Peyer's patch (tissue), 4 donors: ENCODE data around the gene BLZF1.

Experiments used
- CTCF ChIP-seq, 6 experiments: fragments of 450-650 bp in 4 of 6; fragments of 200-600 bp in 2 of 6; sonication (generic) in 1 of 6; IDR thresholded peaks; one replicate each; pipeline ENCODE4 v1.5.1; 2017 to 2019; ENCODE audit warnings: antibody characterized with exemption in 6 of 6, mild to moderate bottlenecking in 3 of 6, moderate library complexity in 1 of 6
- POLR2A ChIP-seq, 2 donors: fragments of 450-650 bp; IDR thresholded peaks; one replicate each; pipeline ENCODE4 v1.5.1; 2017; ENCODE audit warnings: antibody characterized with exemption in 2 of 2, mild to moderate bottlenecking in 2 of 2, moderate library complexity in 2 of 2

- TF ChIP-seq CTCF (IDR thresholded peaks at IDR 0.05) (no peak), POLR2A (IDR thresholded peaks at IDR 0.05) (no peak)
Measured at GRCh38 chr1:169421309-169421708, 53.3 kb downstream of the BLZF1 start.
